H1 (cell line): ENCODE measurements around the gene OTOP3.

Source experiments
- EGR1 ChIP-seq: IDR thresholded peaks from 2 replicates; pipeline ENCODE4 v1.6.1; 2011; ENCODE audit warnings: low read depth, low read length, borderline replicate concordance
- EZH2 ChIP-seq: fragments of 200-600 bp; sonication (generic); IDR thresholded peaks from 2 replicates; pipeline ENCODE4 v1.7.1; 2012; ENCODE audit warnings: low read depth, mild to moderate bottlenecking, moderate library complexity, low read length, inconsistent platforms; ENCODE audit not compliant: severe bottlenecking
- GABPA ChIP-seq: IDR thresholded peaks from 2 replicates; pipeline ENCODE4 v1.6.1; 2011; ENCODE audit warnings: mild to moderate bottlenecking, low read length, moderate library complexity, borderline replicate concordance; ENCODE audit not compliant: insufficient read depth
- JUND ChIP-seq: IDR thresholded peaks from 2 replicates; pipeline ENCODE4 v1.6.1; 2011; ENCODE audit warnings: mild to moderate bottlenecking, improper control_type of control experiment, low read length
- KDM4A ChIP-seq: IDR thresholded peaks from one replicate; pipeline ENCODE4 v1.7.1; 2012; ENCODE audit warnings: low read depth, mild to moderate bottlenecking, moderate library complexity, low read length, inconsistent platforms; ENCODE audit not compliant: severe bottlenecking
- MAFK ChIP-seq: IDR thresholded peaks from 2 replicates; pipeline ENCODE4 v1.6.1; 2012; ENCODE audit warnings: low read depth, mild to moderate bottlenecking, improper control_type of control experiment, low read length
- SIX5 ChIP-seq: IDR thresholded peaks from 2 replicates; pipeline ENCODE4 v1.6.1; 2011; ENCODE audit warnings: mild to moderate bottlenecking, low read depth, low read length
- YY1 ChIP-seq: IDR thresholded peaks from 2 replicates; pipeline ENCODE4 v1.6.1; 2011; ENCODE audit warnings: low read depth, mild to moderate bottlenecking, low read length
- TF ChIP-seq, protein P1 (sequence below), 3 experiments: IDR thresholded peaks; 1 replicate in 2 of 3; 2 replicates in 1 of 3; pipeline versions ENCODE4 v1.5.1 to v1.6.1; 2011; ENCODE audit warnings: low read length in 3 of 3, mild to moderate bottlenecking in 3 of 3, inconsistent platforms in 2 of 3, low read depth in 1 of 3, moderate library complexity in 1 of 3; ENCODE audit not compliant: insufficient read depth in 1 of 3; ENCODE audit errors: control extremely low read depth in 1 of 3
- TF ChIP-seq, protein P2 (sequence below): IDR thresholded peaks from 2 replicates; pipeline ENCODE4 v1.6.1; 2011; ENCODE audit warnings: low read length, improper control_type of control experiment

DNA sequence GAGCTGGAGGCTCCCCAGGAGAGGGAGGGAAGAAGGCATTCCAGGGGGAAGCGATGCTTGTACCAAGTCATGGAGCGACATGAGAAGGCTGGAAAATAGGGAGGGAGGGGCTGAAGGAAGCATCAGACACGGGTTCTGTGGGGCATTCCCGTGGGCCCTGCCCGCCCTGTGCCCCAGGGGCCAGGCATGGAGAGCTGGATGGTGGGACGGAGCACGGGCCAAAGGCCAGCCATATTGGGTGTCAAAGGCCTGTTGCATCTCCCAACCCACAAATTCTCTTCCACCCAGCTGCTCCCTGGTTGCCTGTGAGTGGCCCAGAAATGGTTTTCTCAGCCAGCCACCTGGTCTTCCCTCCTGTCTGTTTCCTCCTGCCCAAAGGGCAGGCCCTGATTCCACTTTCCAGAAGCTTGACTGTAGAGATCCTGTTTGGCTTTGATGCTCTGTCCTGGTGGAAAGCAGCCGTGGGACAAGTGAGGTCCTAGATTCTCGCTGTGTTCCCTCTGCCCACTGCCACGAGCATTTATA is 54.9 kb downstream of the OTOP3 start:
- TF ChIP-seq JUND: no peak
- TF ChIP-seq MAFK: no peak
- TF ChIP-seq, protein P1, sequence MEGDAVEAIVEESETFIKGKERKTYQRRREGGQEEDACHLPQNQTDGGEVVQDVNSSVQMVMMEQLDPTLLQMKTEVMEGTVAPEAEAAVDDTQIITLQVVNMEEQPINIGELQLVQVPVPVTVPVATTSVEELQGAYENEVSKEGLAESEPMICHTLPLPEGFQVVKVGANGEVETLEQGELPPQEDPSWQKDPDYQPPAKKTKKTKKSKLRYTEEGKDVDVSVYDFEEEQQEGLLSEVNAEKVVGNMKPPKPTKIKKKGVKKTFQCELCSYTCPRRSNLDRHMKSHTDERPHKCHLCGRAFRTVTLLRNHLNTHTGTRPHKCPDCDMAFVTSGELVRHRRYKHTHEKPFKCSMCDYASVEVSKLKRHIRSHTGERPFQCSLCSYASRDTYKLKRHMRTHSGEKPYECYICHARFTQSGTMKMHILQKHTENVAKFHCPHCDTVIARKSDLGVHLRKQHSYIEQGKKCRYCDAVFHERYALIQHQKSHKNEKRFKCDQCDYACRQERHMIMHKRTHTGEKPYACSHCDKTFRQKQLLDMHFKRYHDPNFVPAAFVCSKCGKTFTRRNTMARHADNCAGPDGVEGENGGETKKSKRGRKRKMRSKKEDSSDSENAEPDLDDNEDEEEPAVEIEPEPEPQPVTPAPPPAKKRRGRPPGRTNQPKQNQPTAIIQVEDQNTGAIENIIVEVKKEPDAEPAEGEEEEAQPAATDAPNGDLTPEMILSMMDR (IDR thresholded peaks at IDR 0.05; ENCODE audit: control extremely low read depth in 1 of 3, insufficient read depth in 1 of 3, low read depth in 1 of 3, low read length in 3 of 3): no peak
- TF ChIP-seq YY1: no peak
- no peak for TF ChIP-seq EZH2
- TF ChIP-seq, protein P2, sequence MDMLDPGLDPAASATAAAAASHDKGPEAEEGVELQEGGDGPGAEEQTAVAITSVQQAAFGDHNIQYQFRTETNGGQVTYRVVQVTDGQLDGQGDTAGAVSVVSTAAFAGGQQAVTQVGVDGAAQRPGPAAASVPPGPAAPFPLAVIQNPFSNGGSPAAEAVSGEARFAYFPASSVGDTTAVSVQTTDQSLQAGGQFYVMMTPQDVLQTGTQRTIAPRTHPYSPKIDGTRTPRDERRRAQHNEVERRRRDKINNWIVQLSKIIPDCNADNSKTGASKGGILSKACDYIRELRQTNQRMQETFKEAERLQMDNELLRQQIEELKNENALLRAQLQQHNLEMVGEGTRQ: no peak
- no peak for TF ChIP-seq KDM4A
- no peak for TF ChIP-seq SIX5
- TF ChIP-seq GABPA: no peak
- TF ChIP-seq EGR1: no peak
